MG63 (cell line): ENCODE results near the gene PHETA1. TPM values are rescaled to one million over a fixed set of nuclear protein-coding genes. Genes with fewer than 3 reads are reported as not detected.

Experiments
- DNase-seq: peaks from one replicate; pipeline ENCODE4 v3.0.0-alpha.2; 2020
- H3K27me3 ChIP-seq: fragments of 250-450 bp; sonication (Bioruptor Pico); 2 replicates; pipeline ENCODE4 v1.5.1; 2020; ENCODE audit warnings: mild to moderate bottlenecking, moderate library complexity
- H3K36me3 ChIP-seq: fragments of 250-450 bp; sonication (Bioruptor Pico); 2 replicates; pipeline ENCODE4 v1.5.1; 2020; ENCODE audit warnings: mild to moderate bottlenecking, moderate library complexity
- H3K4me3 ChIP-seq: fragments of 250-450 bp; sonication (Bioruptor Pico); 2 replicates; pipeline ENCODE4 v1.5.1; 2020; ENCODE audit warnings: mild to moderate bottlenecking, moderate library complexity
- H3K9me3 ChIP-seq: fragments of 250-450 bp; sonication (Bioruptor Pico); 2 replicates; pipeline ENCODE4 v1.5.1; 2020; ENCODE audit warnings: mild to moderate bottlenecking, moderate library complexity
- total RNA-seq: library from RNA; depleted of rRNA; stranded (reverse); fragments of >200 nt; shearing (Covaris generic); gene quantifications from 2 replicates; pipeline ENCODE4 v1.2.3, GENCODE V29; 2014; ENCODE audit warnings: low replicate concordance

The PHETA1 gene
- total RNA-seq, 1 experiment from 2014 or later, result 12.6 TPM

DNA sequence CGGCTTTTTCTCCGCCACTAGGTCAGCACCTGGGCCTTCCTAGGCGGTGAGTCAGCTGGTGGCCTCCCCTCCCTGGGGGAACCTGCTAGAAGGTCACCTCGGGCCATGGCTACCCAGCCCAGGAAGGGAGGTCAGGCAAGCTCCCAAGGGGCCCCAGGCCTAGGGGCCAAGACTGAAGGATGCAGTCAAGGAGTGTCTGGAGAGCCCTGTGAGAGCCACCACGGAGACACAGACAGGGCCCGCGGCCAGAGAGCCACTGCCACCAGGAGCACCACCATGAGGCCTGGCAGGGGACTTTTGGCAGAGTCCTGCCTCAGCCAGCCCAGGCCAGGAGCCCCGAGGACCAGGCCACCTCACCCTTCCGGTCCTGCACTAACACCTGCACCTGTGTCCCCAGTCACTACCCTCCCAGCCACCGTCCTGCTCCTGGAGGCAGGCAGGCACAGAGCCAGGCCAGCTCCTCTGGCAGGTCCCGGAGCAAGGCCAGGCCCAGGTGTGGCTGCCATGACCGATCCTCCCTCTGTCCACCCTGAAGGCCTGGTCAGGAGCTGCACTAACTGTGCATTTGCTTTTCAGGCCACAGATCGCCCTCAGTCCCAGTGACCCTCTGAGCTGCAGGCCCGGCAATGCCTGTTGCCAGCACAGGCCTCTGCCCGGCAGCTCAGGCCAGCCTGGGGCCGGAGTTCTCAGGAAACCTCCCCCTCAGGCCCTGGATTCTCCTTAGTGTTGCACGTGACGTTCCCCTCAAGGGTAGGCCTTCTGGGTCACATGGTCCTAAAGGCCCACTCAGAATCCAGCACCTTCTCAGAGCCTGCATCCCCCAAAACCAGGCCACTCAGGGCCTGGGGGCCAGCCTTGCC lies 6.9 kb downstream of the PHETA1 start:
- no peaks in the 10 kb centered on the region for H3K9me3 ChIP-seq
- no peak overlapping the region for H3K4me3 ChIP-seq
- no peak for DNase-seq
- no peaks in the 10 kb centered on the region for H3K27me3 ChIP-seq
- H3K36me3 ChIP-seq, result no peaks in the 10 kb centered on the region

DNA sequence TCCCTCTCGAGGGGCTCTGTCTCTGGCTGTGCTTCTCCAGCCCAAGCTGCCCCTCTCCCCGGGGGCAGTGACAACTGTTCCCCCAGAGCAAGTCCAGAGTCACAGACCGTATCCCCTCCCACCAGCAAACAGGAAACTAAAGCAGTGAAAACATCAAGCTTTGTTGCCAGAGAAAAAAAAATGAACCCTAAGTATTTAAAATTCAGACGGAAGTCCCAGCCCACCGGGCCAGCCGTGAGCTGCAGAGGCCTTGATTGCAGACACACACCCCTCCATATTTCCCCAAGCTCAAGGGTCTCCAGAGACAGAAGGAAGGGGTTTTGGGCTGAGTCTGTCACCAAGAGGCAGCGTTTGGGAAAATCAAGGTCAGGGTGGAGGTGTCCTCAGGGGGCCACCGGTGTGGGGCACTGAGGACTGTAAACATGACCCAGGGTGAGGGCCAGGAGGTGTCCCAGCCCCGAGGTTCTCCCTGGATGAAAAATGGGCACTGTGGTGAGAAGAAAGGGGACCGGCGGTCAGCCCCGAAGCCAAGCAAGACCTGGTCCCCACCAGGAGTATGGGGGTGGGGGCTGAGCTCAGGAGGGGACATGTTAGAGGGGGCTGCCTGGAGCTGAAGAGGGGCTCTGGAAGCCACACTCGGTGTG lies 7.7 kb downstream of the PHETA1 start:
- no peak for DNase-seq
- Histone ChIP-seq H3K36me3 (no peaks in the 10 kb centered on the region), H3K4me3 (no peak overlapping the region)

DNA sequence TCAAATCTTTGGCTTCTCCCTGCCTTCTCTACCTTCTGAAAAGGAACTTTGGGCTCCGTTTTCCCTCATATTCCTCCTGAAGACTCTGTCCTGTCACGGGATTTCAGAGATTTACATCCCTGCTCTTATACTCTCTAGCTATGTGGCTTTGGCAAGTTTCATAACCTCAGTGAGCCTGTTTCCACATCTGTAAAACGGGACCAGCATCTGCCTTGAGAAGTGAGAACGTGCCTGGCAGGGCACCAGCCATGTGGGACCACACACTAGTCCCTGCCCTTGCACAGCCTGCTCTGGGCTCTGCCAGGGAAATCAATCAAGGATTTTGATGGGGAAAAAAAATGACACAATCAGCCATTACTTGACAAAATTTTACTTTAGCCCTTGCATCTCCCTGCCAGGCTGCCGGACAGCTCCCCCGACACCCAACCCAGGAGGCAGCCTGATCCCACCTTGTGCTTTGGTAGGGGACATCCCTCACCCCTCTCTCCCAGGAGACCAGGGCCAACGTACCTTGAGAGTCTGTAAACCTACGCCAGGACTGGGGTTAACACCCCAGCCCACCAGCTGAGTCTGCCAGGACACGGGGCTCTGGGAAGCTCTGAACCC lies 8.5 kb downstream of the PHETA1 start:
- Histone ChIP-seq H3K9me3 (no peaks in the 10 kb centered on the region), H3K27me3 (no peaks in the 10 kb centered on the region), H3K36me3 (no peaks in the 10 kb centered on the region), H3K4me3 (no peak overlapping the region)
- DNase-seq, result no peak

More for the DNA sequence above, 7.7 kb downstream of the PHETA1 start:
- Histone ChIP-seq H3K27me3 (no peaks in the 10 kb centered on the region), H3K9me3 (no peaks in the 10 kb centered on the region)

DNA sequence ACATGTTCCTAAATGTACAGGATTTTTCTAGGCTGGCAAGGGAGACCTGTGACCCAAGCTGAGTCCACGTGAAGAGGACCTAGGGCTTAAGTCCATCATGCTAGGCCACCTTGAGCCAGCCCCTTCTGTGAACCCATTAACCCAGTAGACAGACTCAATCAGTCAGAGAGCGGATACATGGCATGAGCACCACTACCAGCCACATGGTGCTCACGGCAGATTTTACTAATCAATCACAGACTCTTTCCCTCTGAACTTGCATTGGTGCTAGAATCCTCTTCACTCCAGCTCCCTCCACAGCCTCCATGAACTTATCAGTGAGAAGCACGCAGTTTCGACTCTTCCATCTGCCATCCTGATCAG lies 9.0 kb downstream of the PHETA1 start:
- Histone ChIP-seq H3K36me3 (no peaks in the 10 kb centered on the region), H3K4me3 (no peak overlapping the region), H3K9me3 (no peaks in the 10 kb centered on the region), H3K27me3 (no peaks in the 10 kb centered on the region)
- no peak for DNase-seq

DNA sequence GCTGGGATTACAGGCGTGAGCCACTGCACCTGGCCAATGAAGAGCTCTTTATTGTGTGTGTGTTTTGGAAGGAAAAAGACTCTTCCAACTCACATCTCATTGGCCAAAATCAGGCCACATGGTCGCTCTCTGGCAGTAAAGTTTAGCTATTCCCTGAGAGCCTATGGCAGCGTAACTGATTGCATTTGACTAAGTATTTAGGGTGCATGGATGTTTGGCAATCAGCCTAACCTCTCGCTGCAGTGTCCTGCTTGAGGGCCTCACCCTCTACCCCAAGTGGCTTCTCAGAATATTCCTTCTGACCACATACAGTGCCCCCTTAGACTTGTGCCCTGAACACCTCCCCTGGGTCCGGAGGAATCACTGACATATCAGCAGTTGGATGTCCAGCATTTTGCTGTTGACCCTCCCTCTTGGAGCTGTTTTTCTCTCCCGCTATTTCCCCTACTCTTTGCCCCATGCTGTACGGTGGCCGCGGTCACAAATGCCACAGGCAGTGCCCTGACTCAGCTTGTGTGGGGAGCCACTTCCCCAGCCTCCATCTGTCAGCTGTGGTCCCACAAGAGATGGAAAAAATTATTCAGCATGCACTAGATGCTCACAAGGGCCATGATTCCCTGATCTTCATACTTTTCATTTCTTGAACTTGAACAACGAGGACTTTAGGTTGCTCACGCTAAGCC lies 9.5 kb downstream of the PHETA1 start:
- Histone ChIP-seq H3K27me3 (no peaks in the 10 kb centered on the region), H3K36me3 (no peaks in the 10 kb centered on the region), H3K4me3 (no peak overlapping the region), H3K9me3 (no peaks in the 10 kb centered on the region)
- no peak for DNase-seq

DNA sequence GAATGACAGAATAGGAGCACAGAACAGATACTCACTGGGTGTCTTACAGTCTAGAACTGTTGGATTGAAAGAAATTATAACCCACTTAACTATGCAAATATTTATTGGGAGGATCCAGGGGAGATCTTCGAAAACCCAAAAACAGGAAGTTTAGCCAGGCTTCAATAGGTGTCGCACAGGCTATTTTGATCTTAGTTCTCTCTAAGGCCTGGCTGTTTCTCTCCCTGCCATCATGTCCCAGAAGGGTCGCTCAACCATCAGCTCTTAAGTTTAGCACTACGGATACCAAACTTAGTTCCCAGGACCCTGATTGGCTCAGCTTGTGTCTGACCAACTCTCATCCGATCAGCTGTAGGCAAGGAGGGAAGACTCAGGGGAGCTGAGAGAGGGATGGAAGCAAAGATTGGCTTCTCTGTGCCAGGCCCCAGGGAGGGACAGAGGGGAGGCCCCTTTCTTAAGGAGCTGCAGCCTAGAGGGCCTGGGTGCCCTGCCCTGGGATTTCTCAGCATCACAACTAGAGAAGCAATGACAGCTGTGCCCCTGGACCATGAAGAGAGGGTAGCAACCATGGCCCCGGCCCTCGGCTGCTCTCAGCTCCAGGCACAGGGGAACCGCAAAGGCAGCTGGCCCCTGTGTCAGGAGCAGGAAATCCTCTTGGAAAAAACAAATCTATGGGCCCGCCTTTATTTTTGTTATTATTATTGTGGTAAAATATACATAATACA lies 13.5 kb downstream of the PHETA1 start:
- no peaks in the 10 kb centered on the region for H3K36me3 ChIP-seq
- no peaks in the 10 kb centered on the region for H3K27me3 ChIP-seq
- H3K9me3 ChIP-seq, result no peaks in the 10 kb centered on the region
- no peak for DNase-seq
- no peak overlapping the region for H3K4me3 ChIP-seq

DNA sequence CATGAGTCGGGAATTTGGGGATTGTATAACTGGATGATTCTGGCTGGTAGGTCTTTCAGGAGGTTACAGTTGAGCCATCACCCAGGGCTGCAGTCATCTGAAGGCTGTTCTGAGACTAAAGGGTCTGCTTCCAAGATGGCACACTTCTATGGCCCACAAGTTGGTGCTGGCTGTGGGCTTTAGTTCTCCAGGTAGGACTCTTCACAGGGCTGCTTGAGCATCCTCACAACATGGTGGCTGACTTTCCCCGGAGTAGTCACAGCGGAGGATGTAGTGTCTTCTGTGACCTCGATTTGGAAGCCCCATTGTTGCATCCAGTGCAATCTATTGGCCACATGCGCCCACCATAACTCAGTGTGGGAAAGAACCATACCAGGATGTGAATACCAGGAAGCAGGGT lies 14.4 kb downstream of the PHETA1 start:
- no peaks in the 10 kb centered on the region for H3K27me3 ChIP-seq
- H3K9me3 ChIP-seq, result no peaks in the 10 kb centered on the region
- no peaks in the 10 kb centered on the region for H3K36me3 ChIP-seq
- H3K4me3 ChIP-seq, result no peak overlapping the region
- DNase-seq, result no peak

DNA sequence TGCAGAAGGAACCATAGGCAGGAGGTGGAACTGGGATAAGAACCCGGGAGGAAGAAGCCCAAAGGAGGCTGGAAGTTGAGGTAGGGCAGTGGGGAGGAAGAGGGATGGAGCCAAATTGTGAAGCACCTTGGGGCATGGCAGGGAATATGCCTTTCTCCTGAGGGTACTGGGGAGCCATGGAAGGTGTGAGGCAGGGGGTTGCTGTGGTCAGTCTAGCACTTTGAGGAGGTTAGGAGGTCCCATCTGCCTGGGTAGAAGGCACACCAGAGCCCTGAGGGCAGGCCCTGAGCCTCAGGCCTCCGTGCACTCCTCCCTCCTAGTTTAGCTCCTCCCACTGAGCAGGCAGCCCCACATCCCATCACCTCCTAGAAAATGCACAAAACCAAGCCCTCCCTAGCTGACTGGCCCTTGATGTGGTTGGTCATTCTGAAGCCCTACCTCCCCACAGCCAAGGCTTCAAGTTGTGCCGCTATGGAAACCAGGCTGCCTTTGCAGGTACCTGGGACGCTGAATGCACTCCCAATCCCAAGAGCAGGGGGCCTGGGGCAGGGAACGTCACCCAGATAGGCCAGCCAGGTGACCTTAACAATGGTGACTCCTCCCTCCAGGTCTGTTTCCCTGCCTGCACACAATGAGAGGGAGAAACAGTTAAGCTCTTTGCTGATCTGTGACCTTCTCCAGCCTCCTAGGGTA lies 15.1 kb downstream of the PHETA1 start:
- Histone ChIP-seq H3K4me3 (no peak overlapping the region), H3K36me3 (no peaks in the 10 kb centered on the region), H3K27me3 (no peaks in the 10 kb centered on the region), H3K9me3 (peaks cover 5% of the 10 kb centered on the region)
- DNase-seq, result no peak

DNA sequence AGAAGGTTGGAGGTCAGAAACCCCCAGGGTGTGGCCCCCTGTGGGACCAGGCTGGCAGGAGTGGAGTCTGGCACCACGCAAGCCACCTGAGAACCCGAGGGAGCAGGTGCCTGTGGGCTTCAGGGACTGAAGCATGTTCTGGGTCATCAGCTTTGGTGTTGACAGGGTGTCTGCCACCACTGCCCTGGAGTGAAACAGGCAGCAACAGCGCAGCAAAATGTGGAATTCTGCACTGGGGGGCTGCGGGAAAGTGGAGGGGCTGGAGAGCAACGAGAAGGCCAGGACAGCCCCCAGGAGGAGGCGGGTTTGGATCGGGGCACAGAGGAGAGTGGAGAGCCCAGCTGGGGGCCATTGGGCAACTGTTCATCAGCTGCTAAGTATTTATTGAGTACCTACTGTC lies 15.9 kb downstream of the PHETA1 start:
- peaks cover 11% of the 10 kb centered on the region for H3K9me3 ChIP-seq
- no peak for DNase-seq
- H3K27me3 ChIP-seq, result no peaks in the 10 kb centered on the region
- H3K36me3 ChIP-seq, result no peaks in the 10 kb centered on the region
- no peak overlapping the region for H3K4me3 ChIP-seq

DNA sequence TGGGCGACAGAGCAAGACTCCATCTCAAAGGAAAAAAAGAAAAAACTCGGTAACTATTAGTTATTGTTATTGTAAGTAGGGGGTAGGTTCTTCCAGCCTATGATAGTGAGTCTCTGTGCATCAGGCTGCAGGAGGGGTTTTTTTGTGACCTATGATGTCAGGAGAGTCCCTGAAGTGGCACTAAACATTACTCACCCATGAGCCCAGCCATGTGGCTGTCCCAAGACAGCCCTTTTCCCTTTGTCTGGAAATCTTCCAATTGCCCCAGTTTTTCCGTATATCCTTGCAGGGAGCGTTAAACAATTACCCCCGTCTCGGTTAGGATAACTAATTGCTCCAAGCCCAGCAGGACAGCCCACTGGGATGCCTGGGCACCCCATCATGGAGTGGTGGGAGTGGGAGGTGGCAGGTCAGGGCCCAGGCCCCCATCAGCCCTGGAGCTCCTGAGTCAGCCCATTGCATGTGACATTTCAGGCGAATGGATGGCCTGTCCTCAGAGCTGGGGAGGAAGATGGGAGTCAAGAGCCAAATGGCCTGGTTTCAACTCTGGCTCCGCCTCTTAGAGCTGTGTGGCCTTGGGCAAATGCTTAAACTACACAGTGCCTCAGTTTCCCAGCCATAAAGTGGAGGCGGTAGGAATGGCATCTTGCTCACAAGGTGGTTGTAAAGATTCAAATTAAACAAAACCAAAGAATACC lies 16.4 kb downstream of the PHETA1 start:
- H3K4me3 ChIP-seq, result no peak overlapping the region
- DNase-seq, result no peak
- H3K27me3 ChIP-seq, result no peaks in the 10 kb centered on the region
- H3K36me3 ChIP-seq, result no peaks in the 10 kb centered on the region
- H3K9me3 ChIP-seq, result peaks cover 14% of the 10 kb centered on the region

DNA sequence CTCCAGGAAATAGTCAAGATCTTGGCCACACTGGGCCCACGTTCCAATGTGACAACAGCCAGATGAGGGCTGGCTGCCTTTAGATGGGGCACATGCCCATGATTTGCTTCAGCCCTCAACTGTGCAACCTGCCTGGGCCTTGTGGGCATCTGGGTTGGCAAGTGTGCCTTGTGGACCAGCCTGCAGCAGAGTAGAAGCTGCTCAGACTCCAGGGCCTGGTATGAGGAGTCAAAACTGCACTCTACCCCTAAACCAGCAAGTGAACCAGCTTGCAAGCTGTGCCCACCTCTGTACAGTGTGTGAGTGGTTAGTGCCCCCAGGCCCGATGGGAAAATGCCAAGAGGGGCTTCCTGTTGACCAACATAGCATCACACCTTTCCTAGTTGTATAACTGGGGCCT lies 17.9 kb downstream of the PHETA1 start:
- H3K4me3 ChIP-seq, result no peak overlapping the region
- no peak for DNase-seq
- H3K9me3 ChIP-seq, result peaks cover 14% of the 10 kb centered on the region
- H3K27me3 ChIP-seq, result no peaks in the 10 kb centered on the region
- no peaks in the 10 kb centered on the region for H3K36me3 ChIP-seq

DNA sequence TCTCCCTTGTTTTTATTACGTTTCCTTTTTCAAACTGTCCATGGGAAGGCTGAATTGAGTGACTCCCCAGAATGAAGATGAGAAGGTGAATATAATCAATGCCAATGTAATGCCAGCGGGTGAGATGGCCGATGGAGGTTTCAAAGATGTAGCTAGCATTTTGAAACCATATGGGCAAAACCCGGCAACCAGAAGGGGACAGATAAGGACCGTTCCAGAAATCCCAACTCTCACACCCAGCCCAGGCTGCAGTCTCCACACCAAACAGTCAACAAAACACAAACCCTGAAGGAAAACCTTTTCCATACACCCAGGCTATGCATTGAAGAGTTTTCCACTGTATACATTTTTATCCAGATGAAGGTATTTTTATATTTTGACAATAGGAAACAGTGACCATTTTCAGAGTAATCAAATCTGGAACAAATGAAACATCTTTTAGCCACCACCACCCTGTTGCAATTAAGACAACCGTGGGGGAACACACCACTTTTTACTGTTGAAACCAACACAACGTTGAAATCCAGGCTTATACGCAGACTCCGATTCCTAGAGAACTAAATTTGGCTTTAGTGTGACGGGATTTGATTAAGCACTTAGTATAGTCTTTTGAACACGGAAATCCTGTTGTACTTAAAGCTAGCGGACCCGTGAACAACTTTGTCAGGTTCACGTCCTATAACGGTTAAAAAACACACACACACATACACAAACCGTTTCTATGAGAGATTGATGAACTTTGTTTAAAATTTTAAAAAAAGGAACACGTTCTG lies 19.0 kb downstream of the PHETA1 start:
- DNase-seq, result no peak
- H3K9me3 ChIP-seq, result peaks cover 14% of the 10 kb centered on the region

DNA sequence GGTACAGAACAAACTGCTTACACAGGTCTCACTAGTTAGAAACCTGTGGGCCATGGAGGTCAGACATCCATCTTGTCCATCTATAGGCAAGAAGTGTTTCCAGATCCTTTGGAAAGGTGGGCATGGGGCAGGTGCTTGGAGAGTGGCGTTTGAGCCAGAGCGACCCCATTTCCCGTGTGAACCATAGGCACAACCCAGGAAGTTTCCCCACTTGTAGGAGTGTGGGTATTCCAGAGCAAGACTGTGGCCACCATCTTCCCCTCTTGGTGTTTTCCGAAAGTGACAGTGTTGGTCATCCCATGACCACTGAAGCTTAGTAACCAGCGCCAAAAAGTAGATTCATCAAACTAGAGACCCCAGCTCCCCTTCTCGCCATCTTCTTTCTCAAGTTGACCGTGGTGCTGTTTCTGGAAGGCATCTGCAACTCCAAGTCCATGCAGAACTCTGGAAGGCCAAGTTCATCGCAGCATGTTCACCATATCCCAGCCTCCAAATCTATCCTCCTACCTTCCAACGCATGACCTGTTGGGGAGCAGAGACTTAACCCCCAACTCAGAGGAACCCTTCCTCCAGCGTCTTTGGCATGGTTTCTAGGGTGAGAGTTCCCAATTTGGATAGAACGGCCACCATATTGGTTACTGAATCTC lies 19.7 kb downstream of the PHETA1 start:
- H3K9me3 ChIP-seq, result peaks cover 14% of the 10 kb centered on the region
- no peak overlapping the region for H3K4me3 ChIP-seq
- H3K27me3 ChIP-seq, result no peaks in the 10 kb centered on the region
- no peaks in the 10 kb centered on the region for H3K36me3 ChIP-seq
- no peak for DNase-seq

More for the DNA sequence above, 19.0 kb downstream of the PHETA1 start:
- Histone ChIP-seq H3K4me3 (no peak overlapping the region), H3K27me3 (no peaks in the 10 kb centered on the region), H3K36me3 (no peaks in the 10 kb centered on the region)

DNA sequence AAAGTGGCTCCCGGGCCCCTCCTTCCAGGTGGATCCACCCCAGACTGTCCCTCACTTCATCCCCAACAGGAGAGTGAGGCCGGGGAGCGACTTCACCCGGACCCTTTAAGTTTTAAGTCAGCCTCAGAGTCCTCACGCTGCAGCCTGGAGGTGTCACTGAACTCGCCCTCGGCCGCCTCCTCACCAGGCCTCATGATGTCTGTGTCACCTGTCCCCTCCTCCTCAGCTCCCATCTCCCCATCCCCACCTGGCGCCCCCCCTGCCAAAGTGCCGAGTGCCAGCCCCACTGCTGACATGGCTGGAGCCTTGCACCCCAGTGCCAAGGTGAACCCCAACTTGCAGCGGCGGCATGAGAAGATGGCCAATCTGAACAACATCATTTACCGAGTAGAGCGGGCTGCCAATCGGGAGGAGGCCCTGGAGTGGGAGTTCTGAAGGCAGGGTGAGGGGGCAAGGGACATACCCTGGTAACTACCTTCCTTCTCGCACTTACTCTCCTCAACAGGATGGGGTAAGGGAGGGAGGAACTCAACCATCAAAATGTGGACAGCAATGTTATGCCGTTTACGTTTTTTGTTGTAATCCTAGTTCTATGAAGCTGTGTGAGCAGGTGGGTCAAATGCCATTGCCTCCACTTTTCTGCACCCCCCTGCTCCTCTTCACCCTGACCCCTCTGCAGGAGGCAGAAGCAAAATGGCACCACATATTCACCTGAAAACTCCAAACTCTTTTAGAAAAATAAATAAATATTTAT lies 20.8 kb downstream of the PHETA1 start:
- H3K27me3 ChIP-seq, result no peaks in the 10 kb centered on the region
- no peaks in the 10 kb centered on the region for H3K36me3 ChIP-seq
- DNase-seq, result no peak
- H3K9me3 ChIP-seq, result peaks cover 14% of the 10 kb centered on the region
- H3K4me3 ChIP-seq, result no peak overlapping the region
